ENCODE data around the gene ALDH1A1.

Gene ALDH1A1
- total RNA-seq: 63.3 to 302 (median 164) reads per million in 17 experiments

DNA sequence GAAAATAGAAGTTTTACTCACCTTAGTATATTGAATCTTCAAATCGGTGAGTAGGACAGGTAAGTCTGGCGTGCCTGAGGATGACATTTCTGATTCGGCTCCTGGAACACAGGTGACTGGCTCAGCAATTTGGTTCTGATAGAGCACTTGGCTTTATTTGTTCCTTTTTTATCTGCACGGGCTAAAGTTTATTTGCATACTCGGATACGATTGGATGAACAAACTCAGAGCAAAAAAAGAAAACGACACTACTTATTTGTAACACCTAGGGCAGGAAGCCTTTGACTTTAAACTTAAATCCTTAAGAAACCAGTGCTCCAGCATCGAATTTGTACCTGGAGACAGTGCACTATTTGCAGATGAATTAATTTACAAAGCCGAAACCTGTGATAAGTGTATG lies at the start of gene ALDH1A1:
Gene ALDH1A1, minus strand, starts transcription at position 140 of the 400 bp plus-strand sequence. Its CDS starts 53 bp downstream, at position 87.
- DNase-seq: peak; percentile 28 to 65 (median 52)

DNA sequence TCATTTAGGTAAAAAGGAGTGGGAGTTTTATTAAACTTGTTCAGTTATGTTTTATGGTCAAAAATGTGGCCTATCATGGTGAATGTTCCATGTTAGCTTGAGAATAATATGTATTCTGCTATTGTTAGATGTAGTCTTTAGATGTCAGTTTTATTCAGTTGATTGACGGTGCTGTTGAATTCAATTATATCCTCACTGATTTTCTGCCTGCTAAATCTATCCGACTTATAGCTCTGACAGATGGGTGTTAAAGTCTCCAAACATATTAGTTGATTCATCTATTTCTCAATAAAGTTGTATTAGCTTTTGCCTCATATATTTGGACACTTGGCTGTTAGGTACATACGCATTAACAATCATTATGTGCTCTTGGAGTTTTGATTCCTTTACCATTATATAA lies 49.0 kb upstream of the ALDH1A1 start:
- no peak for DNase-seq

DNA sequence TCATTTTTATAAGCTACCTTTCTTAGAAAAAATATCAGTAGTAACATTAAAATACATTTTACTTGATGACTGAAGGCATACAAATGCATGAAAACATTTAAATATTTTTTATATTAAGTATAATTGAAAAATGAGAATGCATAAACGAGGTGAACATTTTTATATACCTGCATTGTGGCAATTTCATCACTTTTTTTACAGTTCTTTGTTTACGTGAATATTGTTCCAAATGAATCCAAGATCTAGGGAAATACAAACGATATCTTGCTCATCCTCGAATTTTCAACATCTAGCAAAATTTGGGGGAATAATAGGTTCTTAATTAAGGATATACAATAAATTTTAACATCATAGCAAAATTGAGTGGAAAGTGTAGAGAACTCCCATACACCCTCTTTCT lies 45.5 kb upstream of the ALDH1A1 start:
- no peak for DNase-seq

DNA sequence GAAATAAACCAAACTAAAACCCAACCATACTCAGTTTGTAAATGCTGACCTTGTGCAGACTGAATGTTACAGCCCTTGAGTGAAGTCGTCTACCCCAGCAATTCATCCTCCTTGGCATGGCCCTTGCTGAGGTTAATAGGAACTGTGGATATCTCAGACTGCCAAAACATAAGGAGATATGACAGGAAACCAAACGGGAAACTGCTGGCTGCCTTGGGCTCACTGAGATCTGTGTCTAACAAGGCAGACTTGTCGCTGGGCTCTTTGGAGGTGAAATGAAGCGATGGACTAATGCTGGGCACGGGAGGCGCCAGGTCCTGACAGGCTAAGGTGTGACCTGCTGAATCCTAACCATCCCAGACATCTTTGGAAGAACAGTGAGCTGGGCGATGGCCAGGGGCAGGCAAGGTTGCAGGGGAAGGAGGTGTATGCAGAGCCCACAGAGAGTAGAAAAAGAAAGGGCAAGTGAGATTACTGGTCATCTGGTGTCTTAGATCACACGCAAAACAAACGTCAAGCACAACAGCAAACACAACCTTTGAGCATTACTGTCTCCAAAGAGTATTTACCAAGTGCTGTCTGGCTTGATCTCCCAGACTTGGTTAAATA lies 44.6 kb upstream of the ALDH1A1 start:
- peak in 3 of 4 experiments; percentile 2 to 10 (median 7) for DNase-seq

DNA sequence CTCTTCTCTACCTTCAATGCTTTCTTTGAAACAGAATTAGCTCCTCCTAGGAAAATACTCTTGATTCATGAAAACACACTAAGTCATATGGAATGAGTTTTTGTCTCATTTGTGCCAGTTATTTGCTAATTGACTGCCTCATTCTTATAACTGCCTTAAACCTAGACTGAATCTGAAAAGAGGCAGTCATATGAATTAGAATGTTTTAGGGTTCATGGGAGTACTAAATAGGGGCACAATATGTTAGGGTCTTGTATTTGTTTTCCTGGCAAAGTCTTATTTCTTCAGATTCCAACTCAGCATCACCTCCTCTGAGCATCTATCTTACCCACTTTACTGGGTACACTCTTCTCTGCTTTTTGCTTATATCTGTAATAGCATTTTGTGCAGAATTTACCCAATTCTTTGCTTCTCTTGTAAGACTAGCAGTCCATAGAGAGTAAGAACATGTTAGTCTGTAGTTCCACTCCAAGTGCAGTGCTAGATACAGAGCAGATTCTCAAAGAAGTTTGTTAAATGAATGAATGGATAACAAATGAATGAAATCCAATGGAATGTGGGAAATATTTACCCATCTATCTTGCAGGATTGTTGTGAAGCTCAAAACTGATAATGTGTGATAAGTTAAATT lies 43.9 kb upstream of the ALDH1A1 start:
- DNase-seq: no peak

DNA sequence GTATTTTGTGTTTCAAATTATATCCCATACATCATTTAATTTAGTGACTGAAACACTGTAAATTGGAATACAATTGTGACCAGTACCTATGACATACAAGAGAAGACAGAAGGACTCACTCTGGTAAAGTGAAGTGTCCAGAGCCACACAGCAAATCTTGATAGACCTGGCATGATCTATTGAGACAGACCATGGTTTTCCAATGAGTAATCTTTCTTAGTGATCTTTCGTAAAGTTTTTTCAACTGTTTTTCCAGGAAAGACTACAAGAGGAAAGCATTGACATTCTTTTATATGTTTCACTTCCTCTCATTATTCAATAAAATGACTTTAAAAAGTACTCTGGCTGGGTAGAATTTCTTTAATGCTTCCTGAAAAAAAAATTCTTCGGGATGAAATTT lies 43.3 kb upstream of the ALDH1A1 start:
- DNase-seq: no peak

DNA sequence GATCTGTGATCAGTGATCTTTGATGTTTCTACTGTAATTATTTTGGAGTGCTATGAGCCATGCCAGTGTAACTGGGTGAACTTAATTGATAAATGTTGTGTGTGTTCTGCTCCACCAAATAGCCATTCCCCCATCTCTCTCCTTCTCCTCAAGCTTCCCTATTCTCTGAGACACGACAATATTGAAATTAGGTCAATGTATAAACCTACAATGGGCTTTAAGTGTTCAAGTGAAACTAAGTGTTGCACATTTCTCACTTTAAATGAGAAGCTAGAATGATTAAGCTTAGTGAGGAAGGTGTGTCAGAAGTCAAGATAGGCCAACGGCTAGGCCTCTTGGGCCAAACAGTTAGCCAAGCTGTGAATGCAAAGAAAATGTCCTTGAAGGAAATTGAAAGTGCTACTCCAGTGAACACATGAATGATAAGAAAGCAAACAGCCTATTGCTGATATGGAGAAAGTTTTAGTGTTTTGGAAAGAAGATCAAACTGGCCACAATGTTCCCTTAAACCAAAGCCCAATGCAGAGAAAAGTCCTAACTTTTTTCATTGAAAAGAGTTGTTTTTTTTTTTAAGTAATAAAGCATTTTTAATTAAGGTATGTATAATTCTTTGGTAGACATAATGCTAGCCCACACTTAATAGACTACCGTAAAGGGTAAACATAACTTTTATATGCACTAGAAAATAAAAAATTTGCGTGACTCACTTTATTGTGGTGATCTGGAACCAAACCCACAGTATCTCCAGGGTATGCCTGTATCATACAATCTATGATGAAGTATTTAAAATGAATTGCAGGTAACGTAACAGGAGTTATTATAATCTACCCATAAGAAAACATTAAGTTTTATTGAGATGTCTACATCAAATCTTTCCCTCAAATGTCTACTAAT lies 42.5 kb upstream of the ALDH1A1 start:
- DNase-seq: no peak

DNA sequence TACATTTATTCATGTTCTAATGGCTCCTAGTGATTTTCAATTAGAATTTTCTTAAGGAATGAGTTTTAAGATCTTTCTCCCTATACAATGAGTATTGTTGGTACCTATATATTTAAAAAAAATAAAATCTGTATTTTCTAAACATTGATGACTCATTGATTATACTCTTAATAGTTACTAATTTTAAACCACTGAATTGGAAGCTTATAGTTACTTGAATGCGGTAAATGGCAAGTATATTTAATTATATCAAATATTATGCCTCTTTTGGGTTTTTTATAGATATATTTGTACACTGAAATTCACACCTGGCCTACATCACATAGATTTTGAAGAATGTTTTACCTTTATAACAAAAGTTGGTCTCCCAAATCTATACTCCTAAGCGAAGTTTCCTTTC lies 38.9 kb upstream of the ALDH1A1 start:
- no peak for DNase-seq

DNA sequence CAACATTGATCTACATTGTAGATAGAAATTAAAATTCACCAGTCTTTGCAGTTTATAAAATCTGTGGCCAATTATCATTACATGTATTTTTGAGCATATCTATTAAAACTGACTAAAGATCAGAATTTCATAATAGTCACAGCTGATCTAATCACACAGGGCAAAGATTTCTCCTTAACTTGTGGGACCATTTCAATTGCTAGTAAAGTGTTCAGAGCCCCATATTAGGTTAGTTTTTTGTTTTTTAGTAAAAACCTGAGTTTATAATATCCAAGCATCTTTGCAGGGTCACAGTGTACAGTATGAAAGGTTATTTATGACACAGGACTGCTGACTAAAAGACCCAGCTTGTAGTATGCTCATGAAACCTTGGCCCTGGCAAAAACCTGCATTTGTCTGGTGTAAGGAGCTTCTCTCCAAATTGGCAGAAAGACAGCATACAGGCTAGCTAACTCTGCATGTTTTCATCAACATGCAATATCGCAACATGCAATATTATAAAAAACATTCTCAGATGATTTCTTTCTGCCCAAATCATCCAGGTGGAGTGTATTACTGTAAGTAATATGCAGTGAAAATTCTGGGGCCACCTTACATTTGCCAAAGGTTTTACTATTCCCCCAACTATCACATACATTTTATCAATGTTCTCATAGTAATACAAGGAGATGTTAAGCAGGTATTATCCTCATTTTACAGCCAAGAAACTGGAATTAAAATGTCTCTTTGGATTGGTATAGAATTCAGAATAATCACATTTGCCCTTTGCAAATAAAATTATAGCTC lies 37.7 kb upstream of the ALDH1A1 start:
- no peak for DNase-seq

DNA sequence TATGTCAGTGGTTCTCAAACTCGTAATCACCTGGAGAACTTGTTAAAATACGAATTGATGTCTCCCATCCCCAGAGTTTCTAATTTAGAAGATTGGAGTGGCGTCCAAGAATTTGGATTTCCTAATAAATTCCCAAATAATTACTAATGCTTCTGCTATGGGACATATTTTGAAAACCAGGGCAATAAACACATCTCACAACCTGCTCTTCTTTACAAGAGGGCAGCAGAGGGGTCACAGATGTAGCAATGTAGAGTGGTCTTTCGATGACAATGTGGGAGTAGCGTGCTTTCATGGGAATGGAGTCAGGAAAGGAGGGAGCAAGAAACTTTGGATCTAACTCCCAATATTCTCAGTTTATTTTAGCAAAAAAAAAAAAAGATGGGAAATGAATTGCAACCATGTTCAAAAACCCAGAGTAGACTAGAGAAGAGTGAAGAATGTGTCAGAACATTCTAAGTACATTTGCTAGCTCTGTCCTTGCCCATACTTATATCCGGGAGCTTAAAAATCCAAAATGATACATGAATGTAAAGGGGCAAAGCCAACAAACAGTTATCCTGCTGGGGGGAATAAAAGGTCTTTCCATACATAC lies 33.8 kb upstream of the ALDH1A1 start:
- DNase-seq: no peak

DNA sequence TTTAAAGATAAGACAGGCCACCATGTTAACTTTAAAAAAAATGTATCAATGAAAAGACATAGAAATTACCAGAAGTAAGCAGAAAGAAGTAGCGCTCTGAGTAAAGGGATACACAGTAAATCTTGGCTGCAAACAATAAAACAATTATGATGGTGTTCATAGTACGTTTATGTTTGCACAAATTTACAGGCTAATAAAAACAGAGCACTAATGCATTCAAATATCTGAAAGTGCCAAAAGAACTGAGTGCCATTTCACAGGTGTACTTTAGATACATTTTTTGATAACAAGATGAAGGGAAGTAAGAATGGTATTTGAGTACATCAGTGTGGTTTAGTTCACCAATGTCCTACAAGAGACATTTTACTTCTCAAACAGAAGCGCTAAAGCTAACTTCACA lies 32.9 kb upstream of the ALDH1A1 start:
- no peak for DNase-seq

DNA sequence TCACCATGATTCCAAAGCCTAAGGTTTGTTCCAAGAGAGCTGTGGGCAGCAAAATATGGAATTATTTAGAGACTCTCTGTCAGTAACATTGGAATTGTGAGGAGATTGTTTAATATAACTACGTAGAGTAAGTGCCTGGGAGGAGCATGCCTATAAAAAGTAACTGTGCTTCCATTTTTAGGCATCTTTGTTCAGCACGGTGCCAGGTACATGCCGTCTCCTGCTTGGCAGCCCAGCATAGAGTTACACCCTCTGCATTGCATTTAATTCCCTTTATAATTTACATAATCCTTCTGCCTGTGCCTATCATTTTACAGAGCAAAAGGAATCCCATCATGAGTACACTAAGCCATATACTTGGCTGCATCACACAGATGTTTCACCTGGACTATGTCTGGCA lies 32.1 kb upstream of the ALDH1A1 start:
- no peak for DNase-seq

DNA sequence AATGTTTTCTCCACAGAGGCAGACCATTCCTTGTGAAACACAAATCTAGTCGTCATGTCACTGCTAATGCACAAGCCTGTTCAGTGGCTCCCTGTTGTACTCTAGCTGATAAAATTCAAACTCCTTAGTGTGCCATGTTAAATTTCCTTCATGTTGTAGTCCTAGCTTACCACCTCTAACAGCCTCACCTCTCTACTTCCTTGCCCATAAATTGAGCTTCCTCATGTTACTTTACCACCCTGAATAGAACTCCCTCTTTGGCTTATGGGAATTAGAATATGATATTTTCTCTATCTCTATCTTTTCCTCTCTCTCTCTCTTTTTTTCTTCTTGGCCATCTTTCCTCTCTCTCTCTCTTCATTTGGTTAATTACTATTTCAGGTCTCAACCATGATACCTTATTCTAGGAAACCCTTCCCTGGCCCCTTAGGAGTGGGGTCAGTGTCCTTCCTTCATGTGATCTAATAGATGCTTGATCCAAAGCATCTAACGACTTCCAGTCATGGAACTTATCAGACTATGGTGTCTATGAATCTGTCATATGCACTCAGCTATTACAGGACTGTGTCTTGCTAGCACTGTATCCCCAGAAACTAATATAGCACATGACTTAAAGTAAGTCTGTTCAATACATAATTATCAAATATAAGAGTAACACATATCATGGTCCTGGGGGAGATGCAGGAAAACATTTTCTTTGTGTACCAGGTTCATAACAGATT lies 31.5 kb upstream of the ALDH1A1 start:
- no peak for DNase-seq

DNA sequence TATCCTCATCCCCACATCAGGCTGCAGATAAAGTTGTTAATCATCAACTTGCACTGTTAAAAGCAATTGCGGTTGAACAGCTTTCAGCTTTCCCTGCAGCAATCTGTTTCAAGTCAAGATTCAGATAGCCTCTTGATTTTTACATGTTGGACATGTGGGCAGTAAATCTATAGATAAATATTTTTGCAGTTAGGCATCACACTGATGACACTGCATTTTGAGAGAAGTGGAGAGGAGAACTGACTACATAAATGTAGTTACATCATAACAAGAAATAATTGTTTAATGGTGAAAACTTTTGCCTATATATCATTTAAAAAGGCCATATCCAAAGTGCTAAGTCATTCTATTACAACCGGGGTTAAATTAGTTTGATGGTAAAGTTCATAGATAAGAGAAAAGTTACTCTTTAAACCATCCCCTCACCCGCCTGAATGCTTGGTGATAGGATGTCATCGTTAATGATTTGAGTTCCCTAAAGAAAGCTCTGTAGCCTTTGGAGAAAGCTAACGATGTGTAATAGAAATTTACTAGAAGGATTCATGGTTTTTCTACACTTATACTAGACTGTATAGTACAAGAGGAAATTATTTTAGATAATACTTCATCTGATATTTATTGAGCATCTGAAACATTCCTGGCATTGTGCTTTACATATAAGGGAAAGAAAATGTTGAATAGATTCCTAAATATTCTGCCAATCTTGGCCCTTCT lies 30.8 kb upstream of the ALDH1A1 start:
- DNase-seq: no peak

DNA sequence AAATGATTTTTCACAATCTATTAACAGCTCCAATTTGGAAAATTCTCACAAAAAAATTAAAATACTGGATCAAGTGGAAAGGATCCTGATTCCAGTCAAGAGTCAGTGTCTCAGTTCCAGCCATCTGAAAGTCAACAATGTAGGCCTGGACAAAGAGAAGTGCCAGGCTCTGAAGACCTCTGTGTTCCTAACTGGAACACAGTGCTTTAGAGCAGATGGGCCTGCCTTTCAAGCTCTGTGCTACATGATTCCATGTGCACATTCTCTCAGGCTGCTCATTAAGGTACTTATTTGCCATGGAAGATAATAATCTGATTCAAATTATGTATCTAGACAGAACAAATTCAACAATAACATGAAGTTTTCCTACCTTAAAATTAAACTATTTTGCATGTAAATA lies 30.2 kb upstream of the ALDH1A1 start:
- no peak for DNase-seq

DNA sequence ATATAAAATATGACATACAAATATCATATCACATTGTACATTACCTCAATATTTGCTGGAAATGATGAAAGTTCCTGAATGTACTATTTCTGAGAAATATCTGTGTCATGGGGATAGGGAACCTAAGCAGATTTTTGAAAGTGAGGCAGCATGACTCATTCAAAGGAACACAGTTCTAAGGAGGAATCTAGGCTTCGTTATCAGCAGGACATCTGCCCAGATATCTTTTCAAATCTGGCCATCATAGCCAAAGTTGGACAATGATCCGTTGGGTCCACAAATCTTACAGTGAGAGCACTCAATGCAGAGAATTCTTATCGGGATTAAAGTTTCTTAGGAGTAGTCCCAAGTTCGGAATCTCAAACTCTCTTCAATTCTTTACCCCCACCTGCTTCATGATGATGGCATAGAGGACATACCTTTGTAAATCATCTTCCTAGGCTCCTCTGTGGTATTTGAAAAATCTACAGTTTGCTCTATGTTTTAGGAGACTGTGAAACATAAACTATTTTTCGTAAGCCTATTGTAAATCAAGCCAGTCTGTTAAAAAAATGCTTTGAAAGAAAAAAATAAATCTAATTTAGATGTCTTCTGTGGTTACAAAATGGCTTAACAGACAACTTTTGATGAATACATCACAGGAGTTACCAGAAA lies 29.4 kb upstream of the ALDH1A1 start:
- DNase-seq: peak in 2 of 4 experiments; percentile 8 to 12

DNA sequence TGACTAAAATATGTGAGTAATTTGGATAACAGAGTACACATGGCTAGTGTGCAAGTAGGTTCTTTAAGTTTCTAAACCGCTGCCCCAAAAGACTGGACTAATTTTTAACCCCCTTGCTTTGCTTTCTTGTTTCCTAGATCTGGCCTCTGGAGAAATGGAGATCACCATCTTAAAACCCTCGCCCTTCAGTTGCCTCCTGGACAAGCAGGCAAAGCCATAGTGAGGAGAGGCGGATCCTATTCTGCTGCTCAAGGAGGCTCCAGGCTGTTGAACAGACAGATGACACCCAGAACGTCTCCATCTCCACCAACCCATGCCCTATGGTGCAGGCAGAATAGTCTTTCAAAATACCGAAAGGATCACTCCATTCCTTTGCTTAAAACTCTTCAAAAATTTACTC lies 28.6 kb upstream of the ALDH1A1 start:
- DNase-seq: no peak

DNA sequence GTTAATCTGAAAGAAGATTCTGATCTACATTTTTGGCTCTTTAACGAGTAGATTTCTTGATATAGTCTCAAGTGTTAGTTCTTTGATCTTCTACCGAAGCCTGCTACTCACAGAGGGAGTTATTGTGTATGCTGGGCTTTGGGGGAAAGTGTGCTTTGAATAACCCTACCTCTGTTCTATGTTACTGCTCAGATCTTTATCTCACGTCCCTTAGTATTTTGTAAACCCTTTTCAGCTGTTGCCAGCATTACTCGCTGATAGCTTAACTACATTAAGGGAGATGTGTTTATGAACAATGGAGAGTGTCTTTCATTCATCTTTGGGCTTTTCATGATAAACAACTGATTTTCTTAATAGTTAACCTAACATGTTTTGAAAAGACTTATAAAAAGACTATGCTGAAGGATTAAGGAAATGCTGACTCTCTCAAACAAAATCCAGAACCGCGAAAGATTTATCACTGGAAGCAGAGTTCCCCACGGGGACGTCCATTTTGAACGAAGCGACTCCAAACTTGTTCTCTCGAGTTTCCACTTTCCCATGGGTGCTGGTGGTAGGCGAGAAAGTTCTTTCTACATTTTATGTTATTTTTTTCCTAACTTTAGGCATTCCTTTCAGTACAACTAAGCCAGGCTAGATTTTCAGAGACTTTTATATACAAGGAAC lies 27.9 kb upstream of the ALDH1A1 start:
- DNase-seq: no peak

DNA sequence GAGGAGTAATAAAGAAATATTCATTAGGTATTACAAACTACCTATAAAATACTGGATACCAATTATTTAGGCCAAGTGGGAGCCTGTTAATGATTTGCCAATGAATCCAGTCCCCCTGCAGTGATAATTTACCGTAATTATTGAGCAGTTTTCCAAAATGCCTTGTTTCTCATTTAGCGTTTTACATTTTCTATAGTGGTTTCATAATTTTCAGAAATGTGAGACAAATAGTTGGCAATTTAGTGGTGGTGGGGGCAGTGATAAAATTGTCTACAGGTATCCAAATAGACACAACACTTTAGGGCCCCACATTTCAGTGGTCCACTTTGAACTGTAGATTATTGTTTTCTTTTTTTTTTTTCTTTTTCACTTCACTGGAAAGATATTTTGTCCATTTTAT lies 27.3 kb upstream of the ALDH1A1 start:
- no peak for DNase-seq
